Keratinocyte (primary cell): ENCODE measurements around the gene CCNY. TPM values are rescaled to one million over a fixed set of nuclear protein-coding genes. Genes with fewer than 3 reads are reported as not detected.

Source experiments
- DNase-seq: peaks from one replicate; pipeline ENCODE4 v3.0.0-alpha.2; 2011; ENCODE audit warnings: low read depth, missing footprints, low spot score
- FAIRE-seq: peaks from 2 replicates; lab custom pipeline; 2011; peaks lifted over from hg19 to GRCh38; lab: Jason Lieb, UNC
- H2AFZ ChIP-seq: 2 replicates; pipeline ENCODE4 v1.6.0; 2012; ENCODE audit warnings: low read length, control low read depth, inconsistent platforms; ENCODE audit not compliant: control insufficient read depth
- H3K27ac ChIP-seq: 2 replicates; pipeline ENCODE4 v1.5.1; 2011; ENCODE audit warnings: low read length; ENCODE audit not compliant: control insufficient read depth, insufficient read depth
- H3K27me3 ChIP-seq: 3 replicates; pipeline ENCODE4 v1.6.0; 2011; ENCODE audit warnings: low read length; ENCODE audit not compliant: control insufficient read depth, insufficient read depth; ENCODE audit errors: extremely low read depth
- H3K36me3 ChIP-seq, 2 experiments: 2 replicates in 1 of 2; 3 replicates in 1 of 2; pipeline ENCODE4 v1.5.1; 2011; ENCODE audit warnings: low read length in 2 of 2, mild to moderate bottlenecking in 1 of 2; ENCODE audit not compliant: control insufficient read depth in 2 of 2, insufficient read depth in 2 of 2; ENCODE audit errors: extremely low read depth in 1 of 2
- H3K4me1 ChIP-seq: 3 replicates; pipeline ENCODE4 v1.5.1; 2011; ENCODE audit warnings: low read length; ENCODE audit not compliant: control insufficient read depth, insufficient read depth; ENCODE audit errors: extremely low read depth
- H3K4me2 ChIP-seq: 3 replicates; pipeline ENCODE4 v1.6.0; 2011; ENCODE audit warnings: low read depth, low read length; ENCODE audit not compliant: control insufficient read depth, insufficient read depth; ENCODE audit errors: extremely low read depth
- H3K4me3 ChIP-seq, 3 experiments: fragments of 200-600 bp in 1 of 3; sonication (generic) in 1 of 3; 2 replicates in 2 of 3; 3 replicates in 1 of 3; pipeline ENCODE4 v1.5.1; 2011 to 2016; ENCODE audit warnings: low read length in 3 of 3, mild to moderate bottlenecking in 3 of 3, control low read depth in 2 of 3, inconsistent platforms in 1 of 3, low read depth in 1 of 3, mixed read lengths in 1 of 3, mixed run types in 1 of 3, moderate library complexity in 1 of 3; ENCODE audit not compliant: control insufficient read depth in 2 of 3, insufficient read depth in 2 of 3; ENCODE audit errors: extremely low read depth in 1 of 3
- H3K79me2 ChIP-seq: 2 replicates; pipeline ENCODE4 v1.6.0; 2012; ENCODE audit warnings: low read length; ENCODE audit not compliant: control insufficient read depth, insufficient read depth
- H3K9ac ChIP-seq: 3 replicates; pipeline ENCODE4 v1.6.0; 2011; ENCODE audit warnings: low read length; ENCODE audit not compliant: control insufficient read depth, insufficient read depth; ENCODE audit errors: extremely low read depth
- H3K9me1 ChIP-seq: 3 replicates; pipeline ENCODE4 v1.6.0; 2011; ENCODE audit warnings: low read length; ENCODE audit not compliant: control insufficient read depth, insufficient read depth; ENCODE audit errors: extremely low read depth
- H3K9me3 ChIP-seq: 2 replicates; pipeline ENCODE4 v1.5.1; 2012; ENCODE audit warnings: low read depth, low read length; ENCODE audit not compliant: control insufficient read depth
- H4K20me1 ChIP-seq: 3 replicates; pipeline ENCODE4 v1.6.0; 2011; ENCODE audit warnings: low read length; ENCODE audit not compliant: control insufficient read depth, insufficient read depth; ENCODE audit errors: extremely low read depth
- CTCF ChIP-seq, 3 experiments: IDR thresholded peaks in 1 of 3; conservative IDR thresholded peaks in 1 of 3; optimal IDR thresholded peaks in 1 of 3; 2 replicates in 2 of 3; 3 replicates in 1 of 3; pipeline versions ENCODE3 to v1.5.1; 2011; ENCODE audit warnings: low read length in 3 of 3, mild to moderate bottlenecking in 3 of 3, moderate library complexity in 2 of 3, control low read depth in 1 of 3, inconsistent platforms in 1 of 3; ENCODE audit not compliant: insufficient read depth in 2 of 3; ENCODE audit errors: extremely low read depth in 1 of 3
- EZH2 ChIP-seq: IDR thresholded peaks from one replicate; pipeline ENCODE4 v1.6.1; 2012; ENCODE audit warnings: inconsistent platforms, mild to moderate bottlenecking, low read length, moderate library complexity
- dilution Hi-C: fragments of 300-500 bp; cut with MboI; formaldehyde crosslinking; loops from one replicate; pipeline ENCODE4 v1.7.0; 2020; ENCODE audit warnings: low sequenced_read_pairs; ENCODE audit not compliant: extremely low pct_ligation_motif_present
- polyA plus RNA-seq, 5 experiments: library from polyadenylated mRNA; depleted of rRNA in 3 of 5; stranded (reverse) in 3 of 5; stranded (forward) in 1 of 5; unstranded in 1 of 5; fragments of >200 nt; gene quantifications; 1 replicate in 1 of 5; 2 replicates in 3 of 5; 3 replicates in 1 of 5; pipeline versions ENCODE4 v1.2.1 to v1.2.3, GENCODE V29; 2011 to 2012; ENCODE audit warnings: missing spikeins in 2 of 5, low read depth in 1 of 5, low replicate concordance in 1 of 5

Gene CCNY
- polyA plus RNA-seq, 1 donor (not counting 4 experiments of a cell fraction or from before 2014, with no cell fraction given), result 58.9 TPM

- dilution Hi-C loops, result no loop called here
- DNase-seq, result no peak
These were observed 271.4 kb downstream of the CCNY start for GRCh38 chr10:35607475-35608327.

DNA sequence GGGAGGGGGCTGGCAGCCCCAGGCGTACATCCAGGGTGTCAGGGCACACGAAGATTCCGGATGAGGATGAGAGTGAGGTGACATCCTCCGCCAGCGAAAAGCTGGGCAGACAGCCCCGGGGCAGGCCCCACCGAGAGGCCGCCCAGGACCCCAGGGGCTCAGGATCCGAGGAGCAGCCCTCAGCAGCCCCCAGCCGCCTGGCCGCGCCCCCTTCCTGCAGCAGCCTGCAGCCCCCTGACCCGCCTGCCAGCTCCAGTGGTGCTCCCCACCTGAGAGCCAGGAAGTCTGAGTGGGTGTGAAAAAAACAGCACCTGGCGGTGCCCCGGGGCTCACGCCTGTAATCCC, 272.0 kb downstream of the CCNY start:
- Histone ChIP-seq H3K36me3 (no peaks in the 10 kb centered on the region), H3K9me3 (no peaks in the 10 kb centered on the region), H2AFZ (no peak overlapping the region), H3K4me3 (peak overlapping the region in 2 of 3 experiments; percentile 51 to 61), H3K4me2 (peak overlapping the region; percentile 73), H3K9me1 (no peaks in the 10 kb centered on the region), H4K20me1 (no peaks in the 10 kb centered on the region), H3K27ac (no peak overlapping the region), H3K9ac (no peak overlapping the region), H3K4me1 (no peaks in the 10 kb centered on the region), H3K79me2 (no peaks in the 10 kb centered on the region), H3K27me3 (peaks cover 37% of the 10 kb centered on the region)
- dilution Hi-C loops, result no loop called here
- FAIRE-seq (no peak), DNase-seq (no peak)
- TF ChIP-seq CTCF (optimal IDR thresholded peaks at IDR 0.05 in 1 of 3, IDR thresholded peaks at IDR 0.05 in 1 of 3, conservative IDR thresholded peaks at IDR 0.05 in 1 of 3; ENCODE audit: extremely low read depth in 1 of 3, insufficient read depth in 2 of 3, low read length in 3 of 3) (no peak), EZH2 (no peak)

More at GRCh38 chr10:35607475-35608327, 271.4 kb downstream of the CCNY start:
- no peak for FAIRE-seq
- no peaks in the 10 kb centered on the region for H3K79me2 ChIP-seq
- H3K27me3 ChIP-seq, result peaks cover 34% of the 10 kb centered on the region
- H2AFZ ChIP-seq, result peak overlapping the region; percentile 60
- no peaks in the 10 kb centered on the region for H3K36me3 ChIP-seq
- peak overlapping the region; percentile 15 to 61 (median 51) for H3K4me3 ChIP-seq
- H4K20me1 ChIP-seq, result no peaks in the 10 kb centered on the region
- no peaks in the 10 kb centered on the region for H3K9me3 ChIP-seq
- no peak overlapping the region for H3K27ac ChIP-seq
- peak; percentile 58 for TF ChIP-seq EZH2
- TF ChIP-seq CTCF (optimal IDR thresholded peaks at IDR 0.05 in 1 of 3, IDR thresholded peaks at IDR 0.05 in 1 of 3, conservative IDR thresholded peaks at IDR 0.05 in 1 of 3; ENCODE audit: extremely low read depth in 1 of 3, insufficient read depth in 2 of 3, low read length in 3 of 3), result no peak
- H3K4me2 ChIP-seq, result peak overlapping the region; percentile 73
- H3K9ac ChIP-seq, result no peak overlapping the region
- no peaks in the 10 kb centered on the region for H3K4me1 ChIP-seq
- no peaks in the 10 kb centered on the region for H3K9me1 ChIP-seq
